CD14-positive monocyte (primary cell): ENCODE measurements around the gene GNAL. TPM values are rescaled to one million over a fixed set of nuclear protein-coding genes. Genes with fewer than 3 reads are reported as not detected.

Source experiments
- DNase-seq, 3 donors: peaks; one replicate each; pipeline ENCODE4 v3.0.0-alpha.2; 2011 to 2022
- H2AFZ ChIP-seq: 2 replicates; pipeline ENCODE4 v1.6.0; 2012; ENCODE audit warnings: mild to moderate bottlenecking, low read depth, low read length, inconsistent platforms; ENCODE audit not compliant: insufficient read depth, poor library complexity, severe bottlenecking
- H3K27ac ChIP-seq, 2 donors: 1 replicate in 1 of 2; 2 replicates in 1 of 2; pipeline ENCODE4 v1.5.1; 2012 to 2013; ENCODE audit warnings: low read length in 2 of 2, control low read depth in 1 of 2, inconsistent platforms in 1 of 2, low read depth in 1 of 2, mild to moderate bottlenecking in 1 of 2
- H3K27me3 ChIP-seq, 2 donors: one replicate each; pipeline versions ENCODE4 v1.6.0 to v1.6.1; 2011 to 2013; ENCODE audit warnings: low read length in 2 of 2; ENCODE audit not compliant: control insufficient read depth in 2 of 2, insufficient read depth in 2 of 2
- H3K36me3 ChIP-seq, 2 donors: replicated peaks in 1 of 2; 1 replicate in 1 of 2; 2 replicates in 1 of 2; pipeline versions ENCODE4 v1.5.1 to v1.6.1; 2012 to 2013; ENCODE audit warnings: low read length in 2 of 2, control low read depth in 1 of 2, inconsistent platforms in 1 of 2, mild to moderate bottlenecking in 1 of 2; ENCODE audit not compliant: insufficient read depth in 2 of 2, control insufficient read depth in 1 of 2
- H3K4me1 ChIP-seq, 2 donors: 1 replicate in 1 of 2; 2 replicates in 1 of 2; pipeline versions ENCODE4 v1.5.1 to v1.6.1; 2012 to 2013; ENCODE audit warnings: low read length in 2 of 2, control low read depth in 1 of 2, inconsistent platforms in 1 of 2, mild to moderate bottlenecking in 1 of 2, moderate library complexity in 1 of 2; ENCODE audit not compliant: insufficient read depth in 2 of 2, control insufficient read depth in 1 of 2
- H3K4me2 ChIP-seq: replicated peaks from 2 replicates; pipeline ENCODE3; 2012; ENCODE audit warnings: low read length, moderate library complexity, mild to moderate bottlenecking; ENCODE audit not compliant: poor library complexity, severe bottlenecking; ENCODE audit errors: extremely low read depth
- H3K4me3 ChIP-seq, 3 experiments: fragments of 200-600 bp in 1 of 3; sonication (generic) in 1 of 3; replicated peaks in 1 of 3; 1 replicate in 2 of 3; 2 replicates in 1 of 3; pipeline ENCODE4 v1.5.1; 2011 to 2013; ENCODE audit warnings: low read length in 3 of 3, mild to moderate bottlenecking in 3 of 3, control low read depth in 2 of 3, low read depth in 2 of 3, inconsistent platforms in 1 of 3, moderate library complexity in 1 of 3
- H3K79me2 ChIP-seq: 2 replicates; pipeline ENCODE4 v1.6.0; 2012; ENCODE audit warnings: mild to moderate bottlenecking, control low read depth, inconsistent platforms, low read length, moderate library complexity; ENCODE audit not compliant: insufficient read depth
- H3K9ac ChIP-seq: 2 replicates; pipeline ENCODE4 v1.6.0; 2017; ENCODE audit warnings: low read length, mild to moderate bottlenecking; ENCODE audit not compliant: insufficient read depth, poor library complexity, severe bottlenecking
- H3K9me3 ChIP-seq, 2 donors: replicated peaks in 1 of 2; 1 replicate in 1 of 2; 2 replicates in 1 of 2; pipeline versions ENCODE4 v1.5.1 to v1.6.1; 2012 to 2013; ENCODE audit warnings: low read length in 2 of 2, control low read depth in 1 of 2; ENCODE audit not compliant: control insufficient read depth in 1 of 2, insufficient read depth in 1 of 2
- H4K20me1 ChIP-seq: 2 replicates; pipeline ENCODE4 v1.6.0; 2012; ENCODE audit warnings: mild to moderate bottlenecking, low read length, control low read depth, moderate library complexity; ENCODE audit not compliant: insufficient read depth
- H3K27ac Mint-ChIP-seq, 7 donors: one replicate each; pipeline ENCODE4 v1.8.0; 2020; ENCODE audit warnings: mild to moderate bottlenecking in 7 of 7, mixed read lengths in 7 of 7, moderate library complexity in 6 of 7, inconsistent platforms in 2 of 7
- H3K27me3 Mint-ChIP-seq, 3 donors: one replicate each; pipeline ENCODE4 v1.8.0; 2021 to 2022; ENCODE audit warnings: low read depth in 3 of 3, mild to moderate bottlenecking in 3 of 3, mixed read lengths in 3 of 3, moderate library complexity in 3 of 3, inconsistent platforms in 1 of 3
- H3K36me3 Mint-ChIP-seq, 2 donors: one replicate each; pipeline ENCODE4 v1.8.0; 2020; ENCODE audit warnings: mixed read lengths in 2 of 2, inconsistent platforms in 1 of 2, mild to moderate bottlenecking in 1 of 2
- H3K4me1 Mint-ChIP-seq: one replicate; pipeline ENCODE4 v1.8.0; 2020; ENCODE audit warnings: mild to moderate bottlenecking, mixed read lengths
- H3K4me3 Mint-ChIP-seq, 2 donors: one replicate each; pipeline ENCODE4 v1.8.0; 2020; ENCODE audit warnings: mild to moderate bottlenecking in 2 of 2, mixed read lengths in 2 of 2, moderate library complexity in 1 of 2
- H3K9me3 Mint-ChIP-seq, 7 donors: one replicate each; pipeline ENCODE4 v1.8.0; 2020 to 2022; ENCODE audit warnings: mixed read lengths in 7 of 7, mild to moderate bottlenecking in 6 of 7, moderate library complexity in 6 of 7, inconsistent platforms in 2 of 7
- WGBS: methylation state at CpG from one replicate; pipeline ENCODE4 v1.1.5; 2013; ENCODE audit warnings: missing lambda C conversion rate; ENCODE audit not compliant: insufficient coverage; 5-methylcytosine and 5-hydroxymethylcytosine counted together
- intact Hi-C, 2 donors: fragments of 100-400 bp; cut with micrococcal nuclease; formaldehyde crosslinking; loops; one replicate each; pipeline versions ENCODE4 v1.15.0 to v1.15.1; 2023
- polyA plus RNA-seq, 3 donors: library from polyadenylated mRNA; depleted of rRNA in 1 of 3; unstranded in 2 of 3; stranded (reverse) in 1 of 3; fragments of 300-500 nt in 2 of 3; fragments of >200 nt in 1 of 3; fragmentation: Illumina TruSeq in 2 of 3; gene quantifications; 1 replicate in 2 of 3; 2 replicates in 1 of 3; pipeline ENCODE4 v1.2.3, GENCODE V29; 2012 to 2021
- TF ChIP-seq, protein P1 (sequence below): fragments of 200-600 bp; IDR thresholded peaks from one replicate; pipeline ENCODE4 v1.8.0; 2022; ENCODE audit warnings: antibody characterized with exemption, mild to moderate bottlenecking

GNAL gene
- polyA plus RNA-seq, 3 donors, result 0.01 to 0.03 TPM; not detected in 1

DNA sequence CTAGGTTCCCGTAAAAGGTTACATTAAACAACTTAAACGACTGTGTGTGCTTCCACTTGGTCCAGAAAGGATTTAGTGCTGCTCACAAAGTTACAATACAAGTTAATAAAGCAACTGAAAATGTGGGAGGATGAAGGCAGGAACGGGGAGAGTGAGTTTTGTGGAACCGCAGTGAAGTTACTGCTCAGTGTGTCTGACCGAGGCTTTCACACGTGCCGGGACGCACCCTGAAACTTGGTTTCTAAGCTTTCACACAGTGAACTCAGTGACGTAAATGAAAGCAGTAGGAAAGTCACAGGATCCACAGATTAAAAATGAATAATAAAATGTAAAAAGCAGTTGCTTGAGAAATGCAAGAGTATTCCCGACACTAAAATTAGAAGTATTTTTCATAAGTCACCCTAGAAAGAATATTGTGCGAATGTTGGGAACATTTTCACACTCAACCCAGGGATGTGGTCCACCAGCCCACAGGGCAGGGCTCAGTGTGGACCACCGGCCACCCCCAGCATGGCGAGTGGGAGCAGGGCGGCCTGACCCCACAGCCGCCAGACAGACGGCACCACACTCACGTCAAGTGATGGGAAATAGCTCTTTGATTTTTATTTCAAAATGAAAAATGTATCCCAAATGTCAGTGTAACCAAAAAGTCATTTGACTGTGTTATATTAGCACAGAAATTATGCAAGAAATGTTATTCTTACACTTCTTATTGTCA is 129.6 kb downstream of the GNAL start:
- TF ChIP-seq, protein P1, sequence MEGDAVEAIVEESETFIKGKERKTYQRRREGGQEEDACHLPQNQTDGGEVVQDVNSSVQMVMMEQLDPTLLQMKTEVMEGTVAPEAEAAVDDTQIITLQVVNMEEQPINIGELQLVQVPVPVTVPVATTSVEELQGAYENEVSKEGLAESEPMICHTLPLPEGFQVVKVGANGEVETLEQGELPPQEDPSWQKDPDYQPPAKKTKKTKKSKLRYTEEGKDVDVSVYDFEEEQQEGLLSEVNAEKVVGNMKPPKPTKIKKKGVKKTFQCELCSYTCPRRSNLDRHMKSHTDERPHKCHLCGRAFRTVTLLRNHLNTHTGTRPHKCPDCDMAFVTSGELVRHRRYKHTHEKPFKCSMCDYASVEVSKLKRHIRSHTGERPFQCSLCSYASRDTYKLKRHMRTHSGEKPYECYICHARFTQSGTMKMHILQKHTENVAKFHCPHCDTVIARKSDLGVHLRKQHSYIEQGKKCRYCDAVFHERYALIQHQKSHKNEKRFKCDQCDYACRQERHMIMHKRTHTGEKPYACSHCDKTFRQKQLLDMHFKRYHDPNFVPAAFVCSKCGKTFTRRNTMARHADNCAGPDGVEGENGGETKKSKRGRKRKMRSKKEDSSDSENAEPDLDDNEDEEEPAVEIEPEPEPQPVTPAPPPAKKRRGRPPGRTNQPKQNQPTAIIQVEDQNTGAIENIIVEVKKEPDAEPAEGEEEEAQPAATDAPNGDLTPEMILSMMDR, result no peak
- H3K27me3 ChIP-seq, result peaks cover 0 to 2% of the 10 kb centered on the region in 2 donors
- H4K20me1 ChIP-seq, result no peaks in the 10 kb centered on the region
- no peak overlapping the region for H3K9ac ChIP-seq
- Mint-ChIP-seq H3K4me1 (no peaks in the 10 kb centered on the region), H3K36me3 (no peaks in the 10 kb centered on the region), H3K4me3 (no peak overlapping the region), H3K27ac (no peak overlapping the region), H3K9me3 (peaks cover 0 to 4% (median 2%) of the 10 kb centered on the region in 7 donors), H3K27me3 (peaks cover 9 to 16% (median 10%) of the 10 kb centered on the region in 3 donors)
- no peak overlapping the region for H2AFZ ChIP-seq
- H3K36me3 ChIP-seq, result no peaks in the 10 kb centered on the region
- 96% methylated on average over 10 of the region's 17 CpGs for WGBS
- no peaks in the 10 kb centered on the region for H3K79me2 ChIP-seq
- no peak overlapping the region for H3K4me2 ChIP-seq
- DNase-seq, result no peak
- no peak overlapping the region for H3K4me3 ChIP-seq
- H3K4me1 ChIP-seq, result no peaks in the 10 kb centered on the region
- intact Hi-C loops, result no loop called here
- H3K9me3 ChIP-seq, result no peaks in the 10 kb centered on the region
- H3K27ac ChIP-seq, result no peak overlapping the region

DNA sequence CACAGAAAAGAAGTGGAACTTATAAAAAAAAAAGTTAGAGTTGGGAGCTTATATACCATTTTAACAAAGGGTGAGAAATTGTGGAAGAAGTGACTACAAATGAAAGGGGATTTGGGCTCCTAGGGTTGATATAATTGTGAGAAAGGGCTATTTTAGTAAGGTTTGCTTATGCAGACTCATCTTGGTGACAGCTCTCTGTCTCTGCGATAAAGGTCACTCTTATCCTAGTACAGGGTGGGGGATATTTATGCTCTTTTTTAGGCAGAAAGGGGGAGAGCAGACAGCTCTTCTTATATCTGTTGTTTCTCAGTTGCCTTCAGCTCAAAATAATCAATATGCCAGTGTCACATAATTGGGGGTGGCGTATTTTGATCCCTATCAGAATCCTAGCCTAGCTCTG is 130.9 kb downstream of the GNAL start:
- Mint-ChIP-seq H3K4me3 (no peak overlapping the region), H3K27ac (no peak overlapping the region), H3K27me3 (peaks cover 8 to 11% (median 9%) of the 10 kb centered on the region in 3 donors), H3K36me3 (no peaks in the 10 kb centered on the region), H3K4me1 (no peaks in the 10 kb centered on the region), H3K9me3 (peaks cover 0 to 4% (median 2%) of the 10 kb centered on the region in 7 donors)
- DNase-seq, result no peak
- Histone ChIP-seq H3K36me3 (no peaks in the 10 kb centered on the region), H3K4me3 (no peak overlapping the region), H3K9ac (no peak overlapping the region), H3K27me3 (peaks cover 0 to 2% of the 10 kb centered on the region in 2 donors), H3K4me2 (no peak overlapping the region), H3K27ac (no peak overlapping the region), H3K4me1 (no peaks in the 10 kb centered on the region), H4K20me1 (no peaks in the 10 kb centered on the region), H3K9me3 (no peaks in the 10 kb centered on the region), H3K79me2 (no peaks in the 10 kb centered on the region), H2AFZ (no peak overlapping the region)
- intact Hi-C loops, result no loop called here
- no CpG with 5 or more reads among the region's 2 CpGs for WGBS
- TF ChIP-seq, protein P1, result no peak
